Neural progenitor cell (in vitro differentiated cells): ENCODE results near the gene NME2. TPM values are rescaled to one million over a fixed set of nuclear protein-coding genes. Genes with fewer than 3 reads are reported as not detected.

Experiments
- DNase-seq: peaks from one replicate; pipeline ENCODE4 v3.0.0-alpha.2; 2016; ENCODE audit warnings: low spot score
- H2AFZ ChIP-seq: fragments of 200-600 bp; sonication (generic); replicated peaks from 2 replicates; pipeline ENCODE4 v1.6.1; 2016; ENCODE audit warnings: antibody characterized with exemption
- H3F3A ChIP-seq: fragments of 200-600 bp; sonication (generic); 2 replicates; pipeline ENCODE4 v1.6.1; 2016; ENCODE audit warnings: antibody characterized with exemption, low read depth
- H3K27ac ChIP-seq: fragments of 200-600 bp; sonication (generic); 2 replicates; pipeline ENCODE4 v1.5.1; 2016; ENCODE audit warnings: mild to moderate bottlenecking
- H3K27me3 ChIP-seq: fragments of 200-600 bp; sonication (generic); 2 replicates; pipeline ENCODE4 v1.6.1; 2016; ENCODE audit warnings: mild to moderate bottlenecking, moderate library complexity
- H3K36me3 ChIP-seq: fragments of 200-600 bp; sonication (generic); 2 replicates; pipeline ENCODE4 v1.5.1; 2016
- H3K4me1 ChIP-seq: fragments of 200-600 bp; sonication (generic); 2 replicates; pipeline ENCODE4 v1.6.1; 2016; ENCODE audit warnings: mixed run types
- H3K4me2 ChIP-seq: fragments of 200-600 bp; sonication (generic); 2 replicates; pipeline ENCODE4 v1.6.1; 2016
- H3K4me3 ChIP-seq: fragments of 200-600 bp; sonication (generic); 2 replicates; pipeline ENCODE4 v1.5.1; 2016
- H3K79me2 ChIP-seq: fragments of 200-600 bp; sonication (generic); 2 replicates; pipeline ENCODE4 v1.6.1; 2016; ENCODE audit warnings: low read depth
- H3K9ac ChIP-seq: fragments of 200-600 bp; sonication (generic); 2 replicates; pipeline ENCODE4 v1.6.1; 2016
- H3K9me3 ChIP-seq: fragments of 200-600 bp; sonication (generic); 2 replicates; pipeline ENCODE4 v1.5.1; 2016; ENCODE audit warnings: low read depth
- H4K20me1 ChIP-seq: fragments of 200-600 bp; sonication (generic); 2 replicates; pipeline ENCODE4 v1.6.1; 2016; ENCODE audit warnings: low read depth
- H3K27ac Mint-ChIP-seq: 3 replicates; pipeline ENCODE4 v1.8.0; 2021; ENCODE audit warnings: mixed read lengths
- H3K27me3 Mint-ChIP-seq: 2 replicates; pipeline ENCODE4 v1.8.0; 2022; ENCODE audit warnings: low read depth, mild to moderate bottlenecking, inconsistent platforms, moderate library complexity, mixed read lengths; ENCODE audit not compliant: insufficient read depth
- H3K36me3 Mint-ChIP-seq: 3 replicates; pipeline ENCODE4 v1.8.0; 2021; ENCODE audit warnings: mixed read lengths
- H3K4me1 Mint-ChIP-seq: 3 replicates; pipeline ENCODE4 v1.8.0; 2021; ENCODE audit warnings: mixed read lengths
- H3K4me3 Mint-ChIP-seq: 3 replicates; pipeline ENCODE4 v1.8.0; 2021; ENCODE audit warnings: mild to moderate bottlenecking, moderate library complexity, mixed read lengths
- H3K9me3 Mint-ChIP-seq: 3 replicates; pipeline ENCODE4 v1.8.0; 2020; ENCODE audit warnings: mixed read lengths
- CTCF ChIP-seq: fragments of 200-600 bp; sonication (generic); IDR thresholded peaks from 2 replicates; pipeline ENCODE4 v1.5.1; 2017; ENCODE audit warnings: antibody characterized with exemption, mild to moderate bottlenecking
- EZH2 ChIP-seq: fragments of 200-600 bp; sonication (generic); IDR thresholded peaks from 2 replicates; pipeline ENCODE4 v1.6.1; 2017; ENCODE audit warnings: antibody characterized with exemption, mild to moderate bottlenecking, moderate library complexity
- EZH2phosphoT487 ChIP-seq: fragments of 200-600 bp; sonication (generic); IDR thresholded peaks from 2 replicates; pipeline ENCODE4 v1.6.1; 2017; ENCODE audit warnings: antibody characterized with exemption
- total RNA-seq: library from RNA; depleted of rRNA; stranded (reverse); fragments of >200 nt; gene quantifications from 2 replicates; pipeline ENCODE4 v1.2.3, GENCODE V29; 2015; ENCODE audit warnings: low replicate concordance

The NME2 gene
- total RNA-seq, 1 donor from 2014 or later, result 287 TPM

DNA sequence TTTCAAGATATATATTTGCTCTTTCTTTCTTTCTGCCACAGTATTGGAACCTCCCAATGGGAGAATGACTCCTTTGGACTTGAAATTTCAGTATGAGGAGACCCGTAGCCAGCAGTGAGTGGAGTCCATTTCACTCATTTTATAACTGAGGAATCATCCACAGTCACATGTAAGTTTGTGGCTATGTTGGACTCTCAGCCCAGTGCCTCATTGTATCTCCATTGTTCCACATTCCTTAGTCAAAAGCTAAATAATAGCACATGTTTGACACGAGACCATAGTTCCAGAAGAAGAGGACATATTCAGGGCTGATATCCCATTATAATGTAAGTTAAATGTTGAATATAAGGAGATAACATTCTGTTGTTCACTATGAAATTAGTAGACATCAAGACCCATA, 32.8 kb upstream of the NME2 start:
- H3K36me3 ChIP-seq, result no peaks in the 10 kb centered on the region
- no peaks in the 10 kb centered on the region for H4K20me1 ChIP-seq
- no peak overlapping the region for H3K4me3 Mint-ChIP-seq
- H3K9ac ChIP-seq, result no peak overlapping the region
- no peaks in the 10 kb centered on the region for H3K27me3 ChIP-seq
- no peak overlapping the region for H2AFZ ChIP-seq
- no peak for TF ChIP-seq CTCF
- H3K4me1 ChIP-seq, result no peaks in the 10 kb centered on the region
- no peaks in the 10 kb centered on the region for H3F3A ChIP-seq
- no peak overlapping the region for H3K4me2 ChIP-seq
- H3K79me2 ChIP-seq, result no peaks in the 10 kb centered on the region
- H3K36me3 Mint-ChIP-seq, result no peaks in the 10 kb centered on the region
- no peak for DNase-seq
- no peak overlapping the region for H3K27ac Mint-ChIP-seq
- H3K27ac ChIP-seq, result no peak overlapping the region
- H3K9me3 ChIP-seq, result no peaks in the 10 kb centered on the region
- no peaks in the 10 kb centered on the region for H3K27me3 Mint-ChIP-seq
- no peaks in the 10 kb centered on the region for H3K4me1 Mint-ChIP-seq
- no peaks in the 10 kb centered on the region for H3K9me3 Mint-ChIP-seq
- no peak overlapping the region for H3K4me3 ChIP-seq

GRCh38 chr17:51135956-51136355, 30.3 kb upstream of the NME2 start:
- Histone ChIP-seq H3K9me3 (no peaks in the 10 kb centered on the region), H2AFZ (no peak overlapping the region), H3K4me3 (no peak overlapping the region), H4K20me1 (no peaks in the 10 kb centered on the region), H3K79me2 (no peaks in the 10 kb centered on the region), H3K9ac (no peak overlapping the region), H3K27me3 (no peaks in the 10 kb centered on the region), H3K4me2 (no peak overlapping the region), H3K4me1 (no peaks in the 10 kb centered on the region), H3K27ac (no peak overlapping the region), H3K36me3 (no peaks in the 10 kb centered on the region), H3F3A (no peaks in the 10 kb centered on the region)
- H3K27me3 Mint-ChIP-seq, result no peaks in the 10 kb centered on the region
- TF ChIP-seq CTCF, result no peak
- TF ChIP-seq EZH2phosphoT487, result no peak
- no peak for TF ChIP-seq EZH2
- H3K4me1 Mint-ChIP-seq, result no peaks in the 10 kb centered on the region
- H3K36me3 Mint-ChIP-seq, result no peaks in the 10 kb centered on the region
- H3K27ac Mint-ChIP-seq, result no peak overlapping the region
- no peak overlapping the region for H3K4me3 Mint-ChIP-seq
- no peak for DNase-seq
- H3K9me3 Mint-ChIP-seq, result no peaks in the 10 kb centered on the region

- no peak overlapping the region for H3K9ac ChIP-seq
- H3K9me3 ChIP-seq, result no peaks in the 10 kb centered on the region
- DNase-seq, result no peak
- H3K27ac ChIP-seq, result no peak overlapping the region
- no peaks in the 10 kb centered on the region for H4K20me1 ChIP-seq
- Mint-ChIP-seq H3K4me1 (peaks cover 12% of the 10 kb centered on the region), H3K9me3 (no peaks in the 10 kb centered on the region), H3K4me3 (no peak overlapping the region), H3K36me3 (no peaks in the 10 kb centered on the region), H3K27me3 (no peaks in the 10 kb centered on the region), H3K27ac (peak overlapping the region; percentile 64)
- no peak overlapping the region for H3K4me2 ChIP-seq
- H3K27me3 ChIP-seq, result no peaks in the 10 kb centered on the region
- H3K36me3 ChIP-seq, result no peaks in the 10 kb centered on the region
- no peak overlapping the region for H3K4me3 ChIP-seq
- peaks cover 10% of the 10 kb centered on the region for H3F3A ChIP-seq
- H2AFZ ChIP-seq, result no peak overlapping the region
- no peaks in the 10 kb centered on the region for H3K4me1 ChIP-seq
- no peak for TF ChIP-seq EZH2phosphoT487
- TF ChIP-seq CTCF, result no peak
- TF ChIP-seq EZH2, result no peak
- no peaks in the 10 kb centered on the region for H3K79me2 ChIP-seq
Observed at GRCh38 chr17:51142597-51142996, 23.6 kb upstream of the NME2 start.
